ENCODE measurements around the gene SIGLEC1.

The SIGLEC1 gene

GRCh38 chr20:3739926-3740451, 27.6 kb upstream of the SIGLEC1 start:
- no peak overlapping the region for H3K27ac Mint-ChIP-seq
- no peak for DNase-seq
- CTCF ChIA-PET, result interaction anchor here (0.7 kb wide), 1 partner anchor 32 kb away, joined by 3 read pairs; no protein-coding TSS in a partner anchor

GRCh38 chr20:3739054-3739925, 26.9 kb upstream of the SIGLEC1 start:
- H3K9me3 Mint-ChIP-seq, result no peaks in the 10 kb centered on the region

More at GRCh38 chr20:3739926-3740451, 27.6 kb upstream of the SIGLEC1 start:
- Mint-ChIP-seq H3K4me3 (no peak overlapping the region), H3K4me1 (peaks cover 10% of the 10 kb centered on the region), H3K27me3 (peaks cover 41% of the 10 kb centered on the region), H3K36me3 (no peaks in the 10 kb centered on the region), H3K9me3 (no peaks in the 10 kb centered on the region)

GRCh38 chr20:3738111-3739053, 26.0 kb upstream of the SIGLEC1 start:
- Mint-ChIP-seq H3K4me1 (no peaks in the 10 kb centered on the region), H3K36me3 (no peaks in the 10 kb centered on the region), H3K4me3 (no peak overlapping the region), H3K9me3 (no peaks in the 10 kb centered on the region), H3K27me3 (peaks cover 45% of the 10 kb centered on the region), H3K27ac (no peak overlapping the region)
- CTCF ChIA-PET, result interaction anchor here (0.7 to 1.3 kb wide), 2 partner anchors 11 to 13 kb away, joined by 3 to 4 read pairs; no protein-coding TSS in a partner anchor
- no peak for DNase-seq

More at GRCh38 chr20:3739054-3739925, 26.9 kb upstream of the SIGLEC1 start:
- H3K4me3 Mint-ChIP-seq, result no peak overlapping the region
- no peak for DNase-seq
- no peak overlapping the region for H3K27ac Mint-ChIP-seq
- no peaks in the 10 kb centered on the region for H3K36me3 Mint-ChIP-seq
- H3K4me1 Mint-ChIP-seq, result peaks cover 3% of the 10 kb centered on the region
- CTCF ChIA-PET, result interaction anchor here (0.7 to 1.3 kb wide), 3 partner anchors 10 to 32 kb away, joined by 3 to 4 read pairs (median 3); no protein-coding TSS in a partner anchor
- peaks cover 41% of the 10 kb centered on the region for H3K27me3 Mint-ChIP-seq

DNA sequence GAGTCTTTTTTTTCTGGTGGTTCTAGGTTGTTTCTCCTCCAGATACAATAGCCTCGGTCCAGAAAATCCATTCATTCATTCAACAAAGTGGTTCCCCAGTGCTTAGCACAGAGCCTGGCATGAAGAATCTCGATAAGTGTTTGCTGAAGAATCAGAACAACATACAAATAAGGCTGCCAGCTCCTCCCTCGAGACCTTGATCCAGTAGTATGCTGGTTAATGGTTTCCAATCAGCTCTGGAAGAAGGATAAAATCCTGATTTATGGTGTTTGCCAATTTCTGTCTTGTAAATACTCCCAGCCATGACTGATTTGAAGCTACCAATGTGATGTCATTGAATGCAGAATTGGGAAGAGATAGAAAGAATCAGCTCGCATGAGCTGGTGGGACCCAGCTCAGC, 23.4 kb upstream of the SIGLEC1 start:
- H3K4me3 Mint-ChIP-seq, result no peak overlapping the region
- H3K27me3 Mint-ChIP-seq, result peaks cover 67% of the 10 kb centered on the region
- DNase-seq, result no peak
- peaks cover 2% of the 10 kb centered on the region for H3K4me1 Mint-ChIP-seq
- no peaks in the 10 kb centered on the region for H3K36me3 Mint-ChIP-seq
- CTCF ChIA-PET, result interaction anchor here (0.8 to 1.6 kb wide), 4 partner anchors 9 to 25 kb away, joined by 3 to 7 read pairs (median 4); no protein-coding TSS in a partner anchor
- no peaks in the 10 kb centered on the region for H3K9me3 Mint-ChIP-seq
- no peak overlapping the region for H3K27ac Mint-ChIP-seq

DNA sequence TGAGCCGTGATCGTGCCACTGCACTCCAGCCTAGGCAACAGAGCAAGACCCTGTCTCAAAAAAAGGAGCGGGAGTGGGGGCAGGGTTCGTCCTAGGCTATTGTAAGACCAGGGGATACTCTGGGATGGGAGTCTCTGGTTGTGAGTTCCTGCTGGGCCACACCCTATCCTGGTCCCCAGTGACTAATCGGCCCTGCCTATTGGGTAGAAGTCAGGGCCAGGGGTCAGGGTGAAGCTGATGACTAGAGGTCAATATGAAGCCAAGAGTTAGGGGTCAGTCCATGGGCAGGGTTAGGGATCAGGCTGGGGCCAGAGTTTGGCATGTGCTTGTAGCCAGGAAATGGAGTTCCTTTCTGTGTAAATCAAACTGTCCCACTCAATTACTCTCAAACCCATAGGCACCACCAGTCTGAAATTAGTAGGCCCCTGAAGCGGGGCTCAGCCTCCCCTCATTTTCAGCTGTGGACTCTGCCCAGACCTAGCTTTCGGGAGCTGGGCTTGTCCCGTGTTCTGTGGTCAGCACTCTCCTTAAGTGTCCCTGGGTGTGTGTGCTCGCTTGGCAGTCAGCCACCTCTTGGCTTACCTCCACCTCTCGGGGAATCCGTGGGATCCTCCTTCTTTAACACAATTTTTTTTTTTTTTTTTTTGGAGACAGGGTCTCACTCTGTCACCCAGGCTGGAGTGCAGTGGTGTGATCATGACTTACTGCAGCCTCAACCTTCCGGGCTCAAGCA, 21.9 kb upstream of the SIGLEC1 start:
- Mint-ChIP-seq H3K36me3 (no peaks in the 10 kb centered on the region), H3K9me3 (no peaks in the 10 kb centered on the region), H3K27ac (no peak overlapping the region), H3K4me3 (no peak overlapping the region), H3K27me3 (peaks cover 77% of the 10 kb centered on the region), H3K4me1 (peaks cover 5% of the 10 kb centered on the region)
- CTCF ChIA-PET, result no interaction called here
- no peak for DNase-seq

- CTCF ChIA-PET, result no interaction called here
- peaks cover 5% of the 10 kb centered on the region for H3K4me1 Mint-ChIP-seq
- peaks cover 80% of the 10 kb centered on the region for H3K27me3 Mint-ChIP-seq
- no peak overlapping the region for H3K4me3 Mint-ChIP-seq
- DNase-seq, result no peak
- no peaks in the 10 kb centered on the region for H3K36me3 Mint-ChIP-seq
- no peak overlapping the region for H3K27ac Mint-ChIP-seq
- H3K9me3 Mint-ChIP-seq, result no peaks in the 10 kb centered on the region
Observed at GRCh38 chr20:3733119-3733995, 21.0 kb upstream of the SIGLEC1 start.

GRCh38 chr20:3732327-3733118, 20.1 kb upstream of the SIGLEC1 start, which contains the start of gene HSPA12B:
Gene HSPA12B (plus strand): TSS chr20:3732685. CDS start chr20:3738675, 5,990 bp downstream.
- no peaks in the 10 kb centered on the region for H3K9me3 Mint-ChIP-seq
- H3K27ac Mint-ChIP-seq, result no peak within 1 kb of the TSS
- peaks cover 88% of the 10 kb centered on the region for H3K27me3 Mint-ChIP-seq
- no peaks in the 10 kb centered on the region for H3K36me3 Mint-ChIP-seq
- no peak within 1 kb of the TSS for H3K4me3 Mint-ChIP-seq
- no peak for DNase-seq
- CTCF ChIA-PET, result interaction anchor here (1.9 kb wide), 1 partner anchor 21 kb away, joined by 4 read pairs; no protein-coding TSS in a partner anchor
- peaks cover 5% of the 10 kb centered on the region for H3K4me1 Mint-ChIP-seq

GRCh38 chr20:3731944-3732326, 19.5 kb upstream of the SIGLEC1 start:
- H3K9me3 Mint-ChIP-seq, result no peaks in the 10 kb centered on the region
- H3K4me1 Mint-ChIP-seq, result peaks cover 5% of the 10 kb centered on the region
- H3K4me3 Mint-ChIP-seq, result no peak overlapping the region
- H3K27ac Mint-ChIP-seq, result no peak overlapping the region
- no peak for DNase-seq
- CTCF ChIA-PET, result interaction anchor here (1.9 kb wide), 1 partner anchor 21 kb away, joined by 4 read pairs; no protein-coding TSS in a partner anchor
- peaks cover 94% of the 10 kb centered on the region for H3K27me3 Mint-ChIP-seq
- no peaks in the 10 kb centered on the region for H3K36me3 Mint-ChIP-seq

- Mint-ChIP-seq H3K9me3 (no peaks in the 10 kb centered on the region), H3K36me3 (no peaks in the 10 kb centered on the region), H3K27ac (no peak overlapping the region), H3K27me3 (peaks cover 91% of the 10 kb centered on the region), H3K4me1 (peaks cover 5% of the 10 kb centered on the region), H3K4me3 (no peak overlapping the region)
- no peak for DNase-seq
- CTCF ChIA-PET, result interaction anchor here (1.9 kb wide), 1 partner anchor 20 kb away, joined by 4 read pairs; no protein-coding TSS in a partner anchor
Observed at GRCh38 chr20:3730803-3731672, 18.6 kb upstream of the SIGLEC1 start.

GRCh38 chr20:3729811-3730540, 17.6 kb upstream of the SIGLEC1 start:
- Mint-ChIP-seq H3K4me3 (no peak overlapping the region), H3K27ac (no peak overlapping the region), H3K4me1 (peaks cover 5% of the 10 kb centered on the region), H3K27me3 (peaks cover 88% of the 10 kb centered on the region), H3K9me3 (no peaks in the 10 kb centered on the region), H3K36me3 (no peaks in the 10 kb centered on the region)
- no peak for DNase-seq
- CTCF ChIA-PET, result interaction anchor here (1.2 to 2.1 kb wide), 2 partner anchors 10 to 14 kb away, joined by 5 read pairs; no protein-coding TSS in a partner anchor

DNA sequence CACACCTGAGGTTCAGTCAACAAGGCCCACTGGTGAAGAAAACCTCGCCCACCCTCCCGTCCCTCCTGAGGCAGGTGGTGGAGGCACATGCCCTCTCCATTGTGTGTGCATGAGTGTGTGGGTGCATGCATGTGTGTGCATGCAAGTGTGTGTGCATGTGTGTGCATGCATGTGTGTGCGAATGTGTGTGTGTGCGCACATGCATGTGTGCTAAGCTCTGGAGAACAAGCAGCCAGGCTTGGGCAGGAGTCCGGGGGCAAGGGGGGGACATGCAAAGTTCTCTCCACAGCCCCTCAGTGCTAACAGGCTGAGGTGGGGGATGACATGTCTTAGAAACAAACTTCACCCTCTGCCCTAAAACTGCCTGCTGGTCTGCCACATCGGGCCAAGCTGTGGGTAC, 17.0 kb upstream of the SIGLEC1 start:
- Mint-ChIP-seq H3K9me3 (no peaks in the 10 kb centered on the region), H3K4me3 (no peak overlapping the region), H3K27me3 (peaks cover 84% of the 10 kb centered on the region), H3K27ac (no peak overlapping the region), H3K4me1 (peaks cover 5% of the 10 kb centered on the region), H3K36me3 (no peaks in the 10 kb centered on the region)
- CTCF ChIA-PET, result interaction anchor here (1.2 to 2.1 kb wide), 2 partner anchors 9 to 13 kb away, joined by 5 read pairs; no protein-coding TSS in a partner anchor
- DNase-seq, result no peak

All from activated naive CD4-positive, alpha-beta T cell treated with anti-CD3 and anti-CD28 coated beads, Interleukin-2, amount 10 ng/mL, durations not matched to agents 7 days and 5 days (primary cell).